CD4-positive, alpha-beta T cell treated with Interleukin-12 subunit alpha and Interleukin-12 subunit beta, for 1 hour (primary cell): ENCODE data around the gene TTC39C.
"Not testable (repeated sequence)": the region's sequence is repeated elsewhere in the genome, so short reads cannot be mapped to it uniquely, and the experiment has no call there.

Source experiments
- DNase-seq: peaks from one replicate; pipeline ENCODE4 v3.0.0-alpha.2; 2020

The TTC39C gene

DNA sequence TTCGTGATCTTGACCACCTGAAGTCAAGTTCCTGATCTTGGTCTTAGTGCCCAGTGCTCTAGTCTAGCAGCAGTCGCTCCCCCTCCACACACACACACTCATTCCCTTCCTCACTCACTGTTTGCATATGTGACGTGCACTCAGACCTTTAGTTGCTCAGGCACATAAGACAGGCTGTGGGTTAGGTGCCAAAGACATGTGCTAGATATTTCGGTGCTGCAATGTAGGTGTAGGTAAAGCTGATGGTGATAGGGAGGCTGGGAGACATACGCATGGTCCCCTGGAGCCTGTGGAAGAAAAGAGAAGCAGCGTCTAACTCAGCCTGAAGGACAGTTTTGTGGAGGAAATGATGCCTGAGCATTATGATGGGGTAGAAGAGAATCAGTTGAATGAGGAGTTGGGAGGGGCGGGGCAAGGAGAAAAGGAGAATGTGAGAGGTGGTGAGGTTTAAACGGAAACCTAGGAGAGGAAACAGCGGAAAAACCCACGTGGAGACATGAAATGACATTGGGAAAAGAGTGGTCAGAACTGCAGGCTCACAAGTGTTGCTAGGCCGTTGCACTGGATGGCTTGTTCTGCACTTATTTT, 3.8 kb downstream of the TTC39C start:
- DNase-seq: no peak

DNA sequence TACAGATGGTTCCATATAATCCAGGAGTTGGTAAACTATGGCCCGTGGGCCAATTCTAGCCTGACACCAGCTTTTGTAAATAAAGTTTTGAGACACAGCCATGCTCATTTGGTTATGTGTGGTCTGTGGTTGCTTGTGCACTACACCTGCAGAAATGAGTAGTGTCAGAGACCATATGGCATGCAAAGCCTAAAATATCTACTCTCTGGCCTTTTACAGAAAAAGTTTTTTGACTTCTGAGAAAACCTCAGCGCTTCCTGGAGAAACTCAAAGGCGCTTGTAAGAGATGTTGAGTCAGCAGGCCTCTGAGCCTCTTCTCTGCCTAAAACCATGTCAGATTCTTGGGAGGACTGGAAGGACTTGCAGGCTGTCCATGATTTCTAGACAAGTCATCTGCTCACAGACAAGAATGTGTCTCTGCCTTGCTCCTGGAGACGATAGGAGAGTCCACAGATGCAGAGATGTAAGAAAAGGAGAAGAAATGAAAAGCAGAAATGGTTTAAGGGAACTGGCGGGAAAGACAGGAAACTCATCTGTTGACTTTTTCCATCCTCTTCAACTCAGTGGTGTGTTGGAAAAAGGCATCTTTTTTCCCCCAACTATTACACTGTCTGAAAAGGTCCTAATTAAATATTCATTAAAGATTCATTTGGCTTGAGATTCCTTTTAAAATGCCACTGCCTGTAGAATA, 5.2 kb downstream of the TTC39C start:
- peak; percentile 74 for DNase-seq

DNA sequence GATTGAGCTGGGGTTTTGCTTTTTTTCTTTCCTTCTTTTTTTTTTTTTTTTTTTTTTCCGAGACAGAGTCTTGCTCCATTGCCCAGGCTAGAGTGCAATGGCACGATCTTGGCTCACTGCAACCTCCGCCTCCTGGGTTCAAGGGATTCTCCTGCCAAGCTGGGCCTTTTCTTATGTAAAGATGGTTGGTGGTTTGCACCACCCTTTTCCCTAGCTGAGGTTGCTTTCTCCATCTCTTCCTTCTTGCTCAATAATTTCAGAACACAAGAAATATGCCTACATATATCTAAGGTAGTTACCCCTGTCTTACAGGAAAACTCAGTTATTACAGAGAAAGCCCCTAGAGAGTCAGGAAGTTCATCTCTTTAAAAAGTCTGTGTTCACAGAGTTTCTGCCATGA, 7.0 kb downstream of the TTC39C start:
- DNase-seq: no peak

DNA sequence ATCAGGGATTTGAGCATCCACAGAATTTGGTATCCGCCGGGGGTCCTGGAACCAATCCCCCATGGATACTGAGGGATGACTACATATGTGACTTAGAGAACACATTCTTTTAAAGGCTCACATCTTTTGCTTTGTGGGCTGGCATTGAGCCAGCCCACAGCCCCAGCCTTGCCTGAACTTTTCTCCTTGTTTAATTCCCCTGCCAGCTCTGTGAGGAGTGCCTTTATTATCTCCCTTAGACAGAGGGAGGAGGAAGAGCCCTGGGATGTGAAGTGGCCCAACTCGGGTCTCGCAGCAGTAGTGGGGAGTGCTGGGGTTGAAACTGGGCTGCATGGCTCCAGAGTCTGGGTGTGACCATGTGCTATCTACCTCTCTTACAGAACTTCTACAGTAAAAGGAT, 7.6 kb downstream of the TTC39C start:
- no peak for DNase-seq

DNA sequence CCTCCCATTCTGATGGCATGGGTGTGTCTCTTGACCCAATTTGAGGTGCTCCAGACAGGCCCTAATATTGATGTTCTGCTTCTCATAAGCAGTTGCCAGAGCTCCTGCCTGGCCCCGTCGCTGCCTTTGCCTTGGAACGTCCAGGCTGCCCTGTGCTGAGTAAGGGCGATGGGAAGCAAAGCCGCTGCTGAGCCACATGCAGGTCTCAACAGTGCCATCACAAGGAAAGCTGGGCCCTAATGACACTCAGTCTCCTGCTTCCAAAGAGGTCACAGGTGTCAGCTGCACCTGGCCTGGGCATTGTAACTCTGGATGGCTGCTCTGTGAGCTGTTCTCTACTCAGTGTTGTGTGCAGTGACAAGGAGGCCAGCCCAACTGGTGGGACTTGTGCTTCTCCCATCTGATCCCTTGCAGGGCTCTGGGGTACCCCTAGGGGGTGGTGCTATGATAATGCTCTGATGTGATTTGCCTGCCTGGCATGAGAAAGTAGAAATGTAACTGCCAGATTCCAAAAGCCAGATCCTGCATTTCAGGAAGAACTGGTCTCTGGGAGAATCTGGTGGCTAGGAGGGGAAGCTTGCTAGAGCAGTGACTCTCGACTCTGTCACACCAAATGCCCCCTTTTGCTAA, 8.7 kb downstream of the TTC39C start:
- no peak for DNase-seq

DNA sequence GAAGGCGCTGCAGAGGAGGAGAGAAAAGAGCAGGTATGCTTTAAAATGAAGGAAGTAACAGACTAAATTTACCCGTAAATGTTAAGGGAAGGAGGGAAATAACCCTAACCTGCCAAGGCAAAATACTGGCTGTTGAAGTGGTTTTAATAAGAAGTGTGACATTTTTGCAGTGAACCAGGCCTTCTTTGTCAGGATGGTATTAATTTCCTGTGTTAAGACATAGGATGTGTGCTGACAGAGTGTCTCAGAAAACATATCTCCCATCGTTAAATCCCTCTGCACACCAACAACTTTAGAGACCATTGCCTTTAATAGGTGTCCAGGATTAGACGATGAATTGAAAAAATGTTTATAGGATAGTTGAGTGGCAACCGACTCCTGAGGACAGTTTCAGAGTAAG, 9.9 kb downstream of the TTC39C start:
- no peak for DNase-seq

DNA sequence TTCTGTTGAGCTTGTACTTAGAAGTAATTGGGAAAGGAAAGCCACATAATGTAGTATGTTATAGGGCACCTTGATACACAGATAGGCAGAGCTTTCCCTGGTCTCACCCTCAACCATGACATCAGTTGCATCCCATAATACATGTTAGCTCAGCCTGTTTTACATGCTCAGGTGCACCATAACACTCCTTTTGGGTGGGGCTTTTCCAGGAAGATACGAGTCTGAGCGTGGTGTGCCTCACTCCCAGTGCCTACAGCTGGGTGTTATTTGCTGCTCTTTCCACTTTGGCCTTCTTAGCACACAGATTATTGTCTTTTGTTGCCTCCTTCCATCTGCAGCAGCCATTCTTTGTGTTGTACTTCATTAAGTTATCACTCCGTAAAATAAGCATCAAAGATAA, 11.9 kb downstream of the TTC39C start:
- DNase-seq: no peak

DNA sequence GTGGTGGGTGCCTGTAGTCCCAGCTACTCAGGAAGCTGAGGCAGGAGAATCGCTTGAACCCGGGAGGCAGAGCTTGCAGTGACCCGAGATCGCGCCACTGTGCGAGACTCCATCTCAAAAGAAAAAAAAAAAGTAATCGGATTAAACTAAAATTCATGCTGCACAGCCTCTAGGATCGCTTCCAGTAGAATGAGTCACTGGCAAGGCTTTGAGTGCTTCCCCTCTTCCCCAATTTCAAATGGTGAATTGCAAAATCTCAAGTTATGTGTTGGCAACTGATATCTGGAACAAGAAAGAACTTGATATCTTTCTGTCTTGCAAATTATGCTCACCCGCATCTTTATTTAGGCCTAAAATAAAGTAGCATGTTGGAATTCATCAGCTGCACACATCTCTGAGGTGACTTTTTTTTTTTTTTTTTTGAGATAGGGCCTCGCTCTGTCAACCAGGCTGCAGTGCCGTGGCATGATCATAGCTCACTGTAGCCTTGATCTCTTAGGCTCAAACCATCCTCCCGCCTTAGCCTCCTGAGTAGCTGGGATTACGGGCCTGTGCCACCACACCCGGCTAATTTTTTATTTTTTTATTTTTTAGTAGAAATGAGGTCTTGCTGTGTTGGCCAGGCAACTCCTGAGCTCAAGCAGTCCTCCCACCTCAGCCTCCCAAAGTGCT, 12.7 kb downstream of the TTC39C start:
- DNase-seq: no peak

DNA sequence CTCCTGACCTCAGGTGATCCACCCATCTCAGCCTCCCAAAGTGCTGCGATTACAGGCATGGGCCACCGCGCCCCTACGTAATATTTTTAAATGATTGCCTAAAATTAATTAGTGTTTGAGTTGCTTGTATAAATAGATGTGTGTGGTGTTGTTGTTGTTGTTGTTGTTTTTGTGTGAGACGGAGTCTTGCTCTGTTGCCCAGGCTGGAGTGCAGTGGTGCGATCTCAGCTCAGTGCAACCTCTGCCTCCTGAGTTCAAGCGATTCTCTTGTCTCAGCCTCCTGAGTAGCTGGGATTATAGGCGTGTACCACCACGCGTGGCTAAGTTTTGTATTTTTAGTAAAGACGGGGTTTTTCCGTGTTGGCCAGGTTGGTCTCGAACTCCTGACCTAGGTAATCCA, 14.4 kb downstream of the TTC39C start:
- not testable (repeated sequence) for DNase-seq

DNA sequence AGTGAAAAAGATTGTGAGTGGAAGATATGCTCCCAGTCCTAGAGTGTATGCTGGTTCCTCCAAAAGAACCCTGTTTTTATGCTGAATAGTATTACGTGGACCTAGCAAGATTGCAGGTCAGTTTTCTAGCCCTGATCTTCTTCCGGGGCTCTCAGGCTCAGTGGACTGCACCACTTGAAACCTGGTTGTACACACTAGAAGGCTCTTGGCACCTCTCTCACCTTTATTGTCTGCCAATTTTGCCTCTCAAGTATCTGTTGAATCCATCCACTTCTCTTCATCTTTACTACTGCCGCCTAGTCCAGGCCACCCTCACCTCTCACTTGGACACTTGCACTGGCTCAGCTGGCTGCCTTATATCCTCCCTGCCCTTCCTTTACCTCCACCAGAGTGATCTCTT, 16.8 kb downstream of the TTC39C start:
- no peak for DNase-seq

DNA sequence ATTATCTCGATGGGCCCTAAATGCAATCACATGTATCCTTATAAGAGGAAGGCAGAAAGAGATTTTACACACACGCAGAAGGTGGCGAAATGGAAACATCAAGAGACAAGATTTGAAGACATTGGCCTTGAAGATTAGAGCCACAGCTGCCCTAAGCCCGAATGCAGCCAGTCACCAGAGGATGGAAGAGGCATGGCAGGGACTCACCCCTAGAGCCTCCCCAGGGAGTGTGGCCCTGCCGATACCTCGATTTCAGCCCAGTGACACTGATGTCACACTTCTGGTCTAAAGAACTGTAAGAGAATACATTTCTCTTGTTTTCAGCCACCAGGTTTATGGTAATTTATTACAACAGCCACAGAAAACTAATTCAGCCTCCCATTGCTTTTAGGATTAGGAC, 17.4 kb downstream of the TTC39C start:
- no peak for DNase-seq

DNA sequence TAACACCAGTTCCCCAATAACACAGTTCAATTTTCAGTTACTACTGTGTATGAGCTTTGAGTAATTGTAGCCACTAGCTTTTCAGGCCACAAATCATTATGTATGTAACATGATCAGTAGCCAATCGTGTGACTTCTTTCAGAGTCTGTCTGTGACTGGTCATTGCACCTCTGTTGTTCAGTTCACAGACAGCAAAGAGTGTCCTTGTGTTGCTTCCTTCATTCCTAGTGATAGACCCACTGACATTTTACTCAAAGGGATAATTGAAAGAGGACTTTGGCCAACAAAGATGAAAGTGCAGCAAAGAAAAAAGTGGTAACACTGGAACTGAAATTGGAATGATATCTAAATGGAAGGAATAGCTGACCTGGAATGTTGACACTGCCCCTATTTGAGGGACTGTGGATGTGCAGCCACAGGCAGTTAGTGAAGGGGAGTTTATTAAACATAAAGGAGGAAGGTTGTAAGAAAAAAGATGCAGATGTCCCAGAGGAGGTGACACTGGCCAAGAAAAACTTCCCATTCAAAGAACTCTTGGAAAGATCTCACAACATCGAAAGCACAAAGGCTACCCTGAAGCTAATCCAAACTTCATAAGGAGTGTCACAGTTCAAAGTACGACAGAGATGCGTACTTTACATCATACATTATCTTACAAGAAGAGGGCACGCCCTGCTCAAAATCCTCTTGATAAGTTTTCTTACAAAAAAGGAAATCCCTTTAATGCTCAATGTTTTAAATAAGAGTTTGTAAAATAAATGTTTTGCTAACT, 19.3 kb downstream of the TTC39C start:
- DNase-seq: no peak

DNA sequence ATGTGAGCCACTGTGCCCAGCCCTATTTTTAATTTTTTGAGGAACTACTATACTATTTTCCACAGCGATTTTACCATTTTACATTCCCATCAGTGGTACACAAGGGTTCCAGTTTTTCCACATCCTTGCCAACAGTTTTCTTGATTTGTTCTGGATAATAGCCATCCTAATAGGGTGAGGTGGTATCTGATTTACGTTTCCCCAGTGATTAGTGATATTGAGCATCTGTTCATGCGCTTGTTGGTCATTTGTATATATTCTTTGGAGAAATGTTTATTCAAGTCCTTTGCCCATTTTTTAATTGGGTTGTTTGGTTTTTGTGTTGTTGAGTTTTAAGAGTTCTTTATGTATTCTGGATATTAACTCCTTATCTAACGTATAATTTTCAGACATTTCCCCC, 20.8 kb downstream of the TTC39C start:
- DNase-seq: no peak

DNA sequence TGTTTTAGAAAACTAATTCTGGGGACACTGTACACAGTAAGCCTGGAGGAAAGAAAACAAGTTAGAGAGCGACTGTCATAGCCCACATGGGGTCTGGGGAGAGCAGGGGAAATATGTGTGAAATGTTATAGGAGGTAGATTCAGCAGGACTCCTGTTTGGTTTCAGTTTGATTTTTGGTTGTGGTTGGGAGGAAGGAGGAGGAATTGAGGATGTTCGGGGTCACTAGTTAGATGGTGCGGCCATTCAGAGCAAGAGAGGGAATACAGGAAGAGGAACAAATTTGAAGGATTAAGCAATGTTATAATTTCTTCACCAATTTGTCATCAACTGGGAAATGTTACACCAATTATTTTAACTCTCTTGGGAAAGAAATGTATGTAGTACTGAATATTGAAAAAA, 25.1 kb downstream of the TTC39C start:
- DNase-seq: no peak

DNA sequence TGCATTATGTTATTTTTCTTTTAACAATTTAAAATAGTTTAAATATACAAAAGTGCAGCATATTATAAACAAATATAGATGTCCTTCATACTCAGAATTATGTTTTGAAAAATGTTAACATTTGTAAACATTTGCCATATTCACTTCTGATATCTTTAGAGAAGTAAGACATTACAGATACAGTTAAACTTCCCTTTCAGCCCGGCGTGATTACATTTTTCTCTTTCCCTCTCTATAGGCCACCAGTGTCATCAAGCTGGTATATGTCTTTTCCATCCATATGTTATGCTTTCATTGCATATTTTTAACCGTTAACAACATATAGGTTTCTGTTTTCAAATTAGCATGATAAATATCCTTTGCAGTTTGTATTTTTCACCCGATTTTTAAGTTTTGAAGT, 27.1 kb downstream of the TTC39C start:
- no peak for DNase-seq

DNA sequence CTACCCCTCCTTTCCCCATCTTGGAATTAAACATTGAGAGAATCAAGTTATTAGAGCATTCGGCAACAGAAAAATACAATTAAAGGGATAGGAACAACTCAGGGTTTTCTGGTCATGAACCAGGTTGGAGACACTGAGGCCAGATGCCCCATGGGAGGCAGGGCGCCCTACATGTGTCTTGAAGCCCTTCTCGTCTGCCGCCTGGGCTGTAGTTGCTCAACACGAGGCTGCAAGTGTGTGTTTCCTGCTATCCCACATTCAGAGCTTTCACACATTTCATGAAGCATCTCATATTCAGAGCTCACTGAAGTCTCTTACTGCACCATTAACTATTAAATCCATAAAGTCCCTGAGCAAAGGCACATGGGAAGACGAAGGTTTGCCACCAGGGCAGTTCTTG, 28.8 kb downstream of the TTC39C start:
- no peak for DNase-seq

DNA sequence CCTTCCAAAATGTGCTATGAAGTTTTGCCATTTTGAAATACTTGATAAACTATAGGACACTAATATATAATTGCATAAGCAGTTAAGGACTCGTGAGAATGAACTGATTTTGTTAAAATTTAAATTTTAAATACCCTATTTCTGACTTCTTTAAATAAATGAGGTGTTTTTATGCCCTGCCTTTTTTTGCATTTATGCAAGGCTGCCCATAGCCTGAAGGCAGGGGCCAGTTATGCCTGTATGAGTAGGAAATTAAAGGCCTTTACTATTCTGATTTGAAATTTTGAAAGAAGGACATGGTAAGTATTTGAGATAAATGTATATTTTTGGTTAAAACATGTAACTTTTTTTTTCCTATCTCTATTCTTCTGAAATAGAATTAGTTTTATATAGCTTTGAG, 33.7 kb downstream of the TTC39C start:
- DNase-seq: no peak

DNA sequence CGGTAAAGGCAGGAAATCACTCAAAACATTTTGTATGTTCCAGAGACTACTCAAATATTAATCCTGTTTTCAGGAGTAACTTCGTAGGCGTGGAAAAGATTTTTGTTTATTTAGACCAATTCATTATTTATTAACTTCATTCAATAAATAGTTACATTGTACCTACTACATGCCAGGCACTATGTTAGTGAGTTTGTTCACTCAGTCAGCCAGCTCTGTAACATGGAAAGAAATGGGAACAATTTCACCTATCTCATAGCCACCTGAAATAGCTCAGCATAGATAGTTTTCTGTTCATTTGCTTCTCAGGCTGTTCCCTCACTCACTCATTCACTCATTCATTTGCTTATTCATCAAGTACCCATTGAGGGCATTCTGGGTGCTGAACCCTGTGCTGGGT, 34.6 kb downstream of the TTC39C start:
- DNase-seq: no peak

DNA sequence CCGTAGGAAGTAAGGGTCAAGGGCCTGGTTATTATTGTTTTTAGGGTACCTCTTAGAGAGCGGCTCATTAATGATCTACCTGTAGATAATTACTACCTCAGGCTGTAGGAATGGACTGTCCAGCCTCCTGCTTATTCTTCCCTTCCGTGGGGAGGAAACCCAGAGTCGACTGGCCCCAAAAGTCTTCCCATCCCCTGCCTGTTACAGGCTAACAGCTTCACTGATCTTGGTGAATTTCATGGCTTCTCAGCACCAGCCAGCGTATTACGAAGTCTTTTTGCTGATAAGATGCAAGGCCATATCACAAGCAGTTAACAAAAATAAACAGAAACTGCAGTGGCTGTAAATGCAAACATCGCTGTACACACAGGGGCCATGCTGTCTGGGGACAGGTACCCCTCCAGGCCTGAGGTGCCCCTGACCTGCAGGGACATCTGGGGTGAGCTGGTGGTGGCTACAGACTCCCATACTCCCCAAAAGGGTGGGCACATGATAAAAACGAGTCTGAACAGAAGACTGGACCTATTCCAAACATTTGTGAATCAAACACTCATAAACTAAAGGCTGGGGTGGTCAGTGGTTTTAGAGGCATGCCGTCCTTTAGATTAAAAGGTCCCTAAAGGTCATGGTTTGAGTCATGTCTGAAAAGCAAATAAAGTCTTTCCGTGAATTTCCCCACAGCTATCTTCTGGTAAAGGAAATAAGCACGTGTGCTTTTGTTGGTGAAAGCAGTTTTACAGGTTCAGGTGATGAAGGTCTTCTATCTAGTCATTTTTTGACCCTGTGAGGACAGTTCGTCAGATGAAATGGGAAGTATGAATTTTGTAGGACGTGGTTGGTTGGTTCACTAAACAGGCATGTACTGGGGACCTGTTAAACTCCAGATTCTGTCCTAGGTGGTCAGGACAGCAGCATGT, 36.7 kb downstream of the TTC39C start:
- no peak for DNase-seq

DNA sequence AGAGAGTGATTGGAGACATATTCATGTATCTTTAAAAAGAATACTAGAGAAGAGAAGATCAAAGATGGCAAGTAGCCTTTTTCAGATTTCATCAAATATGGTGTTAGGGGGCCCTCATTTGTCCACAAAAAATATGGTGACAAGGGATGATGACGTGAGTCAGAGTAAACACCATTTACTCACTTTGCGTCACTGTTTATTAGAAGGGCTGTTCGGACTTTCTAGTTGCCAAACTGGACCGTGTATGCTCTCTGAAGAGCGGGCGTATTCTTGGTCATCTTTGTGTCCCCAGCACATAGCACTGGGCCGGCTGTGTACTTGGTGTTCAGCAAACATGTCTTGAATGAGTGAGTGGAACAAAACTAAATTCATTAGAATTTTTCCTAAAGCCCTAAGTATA, 37.5 kb downstream of the TTC39C start:
- DNase-seq: no peak

DNA sequence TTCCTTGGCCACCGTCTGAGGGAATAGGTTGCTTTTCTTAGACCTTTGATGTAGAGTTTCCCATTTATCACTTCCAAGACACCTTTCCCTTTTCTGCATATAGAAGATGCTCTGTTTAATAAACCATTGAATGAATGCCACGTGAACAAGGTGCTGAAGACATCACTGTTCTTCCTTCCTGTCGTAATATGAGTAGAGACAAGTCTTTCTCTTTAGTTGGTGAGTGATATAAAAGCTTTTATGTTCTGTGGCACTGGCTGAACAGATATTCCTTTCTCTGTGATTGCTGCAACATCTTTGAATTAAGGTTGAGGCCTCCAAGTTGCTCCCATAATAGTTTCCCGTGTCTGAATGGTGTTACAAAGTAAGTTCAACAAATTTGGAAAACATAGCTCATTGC, 38.7 kb downstream of the TTC39C start:
- DNase-seq: peak; percentile 16

DNA sequence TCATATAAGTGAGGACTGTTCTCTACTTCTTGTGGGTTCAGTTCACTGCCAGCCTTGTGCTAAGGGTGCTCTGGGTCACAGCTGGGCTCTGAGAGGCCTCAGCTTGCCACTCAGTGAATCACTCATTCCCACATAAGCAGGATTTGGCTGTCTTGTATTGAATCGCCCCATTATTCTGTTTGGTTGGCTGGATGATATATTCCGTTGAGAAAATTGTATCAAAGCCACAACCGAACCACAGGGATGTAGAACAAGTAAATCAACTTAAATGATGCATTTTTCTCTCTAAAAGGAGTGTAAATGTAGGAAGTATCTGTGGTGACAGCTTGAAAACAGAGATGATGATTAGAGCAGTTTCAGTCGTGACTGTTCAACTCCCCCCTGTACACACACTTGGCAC, 39.6 kb downstream of the TTC39C start:
- peak; percentile 20 for DNase-seq
